ENCODE data around the gene SERPINF2. TPM values are rescaled to one million over a fixed set of nuclear protein-coding genes. Genes with fewer than 3 reads are reported as not detected.

SERPINF2 gene
- total RNA-seq, 2 donors from 2014 or later, result 30.4 to 56.1 TPM

GRCh38 chr17:1752425-1753262, 10.0 kb downstream of the SERPINF2 start:
- Histone ChIP-seq H3K4me3 (peak overlapping the region in 1 of 2 donors; percentile 8), H3K27ac (peak overlapping the region; percentile 62 to 70), H3K36me3 (no peaks in the 10 kb centered on the region), H3K4me1 (replicated peaks) (no peaks in the 10 kb centered on the region), H3K27me3 (replicated peaks; ENCODE audit: insufficient read depth) (no peaks in the 10 kb centered on the region), H3K9me3 (no peaks in the 10 kb centered on the region)
- no peak for DNase-seq (ENCODE audit: low spot score)
- 51% methylated on average over 18 of the region's 18 CpGs for WGBS
- intact Hi-C loops (cut with DNase I), result no loop called here
- TF ChIP-seq CTCF (IDR thresholded peaks at IDR 0.05) (peak in 1 of 4 experiments; percentile 17), POLR2AphosphoS5 (IDR thresholded peaks at IDR 0.05) (peak; percentile 69), POLR2A (IDR thresholded peaks at IDR 0.05) (peak; percentile 10)

GRCh38 chr17:1753767-1754429, 11.2 kb downstream of the SERPINF2 start:
- DNase-seq (ENCODE audit: low spot score), result no peak
- 75% methylated on average over 18 of the region's 23 CpGs for WGBS
- no peaks in the 10 kb centered on the region for H3K4me1 ChIP-seq (replicated peaks)
- H3K36me3 ChIP-seq, result no peaks in the 10 kb centered on the region
- H3K4me3 ChIP-seq, result no peak overlapping the region
- intact Hi-C loops (cut with DNase I), result no loop called here
- H3K9me3 ChIP-seq, result no peaks in the 10 kb centered on the region
- H3K27me3 ChIP-seq (replicated peaks; ENCODE audit: insufficient read depth), result no peaks in the 10 kb centered on the region
- no peak for TF ChIP-seq CTCF (IDR thresholded peaks at IDR 0.05)
- no peak for TF ChIP-seq POLR2AphosphoS5 (IDR thresholded peaks at IDR 0.05)
- TF ChIP-seq POLR2A (IDR thresholded peaks at IDR 0.05), result no peak
- H3K27ac ChIP-seq, result peak overlapping the region in 1 of 2 donors; percentile 62

GRCh38 chr17:1754430-1755112, 11.9 kb downstream of the SERPINF2 start:
- H3K4me3 ChIP-seq, result no peak overlapping the region
- no peaks in the 10 kb centered on the region for H3K27me3 ChIP-seq (replicated peaks; ENCODE audit: insufficient read depth)
- DNase-seq (ENCODE audit: low spot score), result no peak
- intact Hi-C loops (cut with DNase I), result no loop called here
- no peaks in the 10 kb centered on the region for H3K4me1 ChIP-seq (replicated peaks)
- no peak for TF ChIP-seq POLR2AphosphoS5 (IDR thresholded peaks at IDR 0.05)
- no peak for TF ChIP-seq CTCF (IDR thresholded peaks at IDR 0.05)
- no peak for TF ChIP-seq POLR2A (IDR thresholded peaks at IDR 0.05)
- peak overlapping the region; percentile 10 to 62 for H3K27ac ChIP-seq
- no peaks in the 10 kb centered on the region for H3K9me3 ChIP-seq
- H3K36me3 ChIP-seq, result no peaks in the 10 kb centered on the region
- 49% methylated on average over 24 of the region's 25 CpGs for WGBS

- no peaks in the 10 kb centered on the region for H3K4me1 ChIP-seq (replicated peaks)
- H3K4me3 ChIP-seq, result no peak overlapping the region
- WGBS, result 49% methylated on average over 19 of the region's 20 CpGs
- H3K27me3 ChIP-seq (replicated peaks; ENCODE audit: insufficient read depth), result no peaks in the 10 kb centered on the region
- peak overlapping the region; percentile 10 to 62 for H3K27ac ChIP-seq
- TF ChIP-seq POLR2A (IDR thresholded peaks at IDR 0.05) (no peak), CTCF (IDR thresholded peaks at IDR 0.05) (no peak), POLR2AphosphoS5 (IDR thresholded peaks at IDR 0.05) (no peak)
- intact Hi-C loops (cut with DNase I), result no loop called here
- H3K9me3 ChIP-seq, result no peaks in the 10 kb centered on the region
- no peak for DNase-seq (ENCODE audit: low spot score)
- no peaks in the 10 kb centered on the region for H3K36me3 ChIP-seq
Observed at GRCh38 chr17:1755252-1755826, 12.7 kb downstream of the SERPINF2 start.
